CD4-positive, CD25-positive, alpha-beta regulatory T cell (primary cell): ENCODE results near the gene LPAR1. TPM values are rescaled to one million over a fixed set of nuclear protein-coding genes. Genes with fewer than 3 reads are reported as not detected.
"Not testable (repeated sequence)": the region's sequence is repeated elsewhere in the genome, so short reads cannot be mapped to it uniquely, and the experiment has no call there.

Source experiments
- ATAC-seq, 2 donors: fragments of 150-1000 bp; cut with Tn5 transposase; one replicate each; pipeline ENCODE4 v1.10.0; 2021; ENCODE audit warnings: low read depth in 2 of 2, moderate number of reproducible peaks in 2 of 2, moderate library complexity in 1 of 2
- DNase-seq, 3 donors: peaks; one replicate each; pipeline versions ENCODE4 v3.0.0 to v3.0.0-alpha.2; 2012 to 2022; ENCODE audit warnings: mixed read lengths in 1 of 3
- H3K27ac ChIP-seq: one replicate; pipeline ENCODE4 v1.7.0; 2013; ENCODE audit warnings: mild to moderate bottlenecking, low read length; ENCODE audit not compliant: insufficient read depth, poor library complexity, severe bottlenecking
- H3K27me3 ChIP-seq: one replicate; pipeline ENCODE4 v1.7.0; 2013; ENCODE audit warnings: low read length; ENCODE audit not compliant: control insufficient read depth, insufficient read depth
- H3K36me3 ChIP-seq: one replicate; pipeline ENCODE4 v1.7.0; 2013; ENCODE audit warnings: mild to moderate bottlenecking, low read length, moderate library complexity; ENCODE audit not compliant: control insufficient read depth, insufficient read depth
- H3K4me1 ChIP-seq: 2 replicates; pipeline ENCODE4 v1.7.0; 2013; ENCODE audit warnings: mild to moderate bottlenecking, low read length; ENCODE audit not compliant: insufficient read depth, control insufficient read depth, poor library complexity, severe bottlenecking
- H3K4me3 ChIP-seq: one replicate; pipeline ENCODE4 v1.7.0; 2013; ENCODE audit warnings: low read depth, mild to moderate bottlenecking, low read length, moderate library complexity
- H3K9me3 ChIP-seq, 2 experiments: 1 replicate in 1 of 2; 2 replicates in 1 of 2; pipeline ENCODE4 v1.7.0; 2013; ENCODE audit warnings: low read length in 2 of 2, mild to moderate bottlenecking in 1 of 2, moderate library complexity in 1 of 2; ENCODE audit not compliant: control insufficient read depth in 2 of 2
- H3K27ac Mint-ChIP-seq, 3 donors: one replicate each; pipeline ENCODE4 v1.8.0; 2020 to 2022; ENCODE audit warnings: mild to moderate bottlenecking in 3 of 3, mixed read lengths in 3 of 3, moderate library complexity in 2 of 3
- H3K27me3 Mint-ChIP-seq: one replicate; pipeline ENCODE4 v1.8.0; 2022; ENCODE audit warnings: mild to moderate bottlenecking, mixed read lengths
- H3K36me3 Mint-ChIP-seq: one replicate; pipeline ENCODE4 v1.8.0; 2020; ENCODE audit warnings: mixed read lengths
- H3K4me1 Mint-ChIP-seq, 4 donors: one replicate each; pipeline ENCODE4 v1.8.0; 2020 to 2022; ENCODE audit warnings: mixed read lengths in 4 of 4, mild to moderate bottlenecking in 1 of 4
- H3K4me3 Mint-ChIP-seq, 4 donors: one replicate each; pipeline ENCODE4 v1.8.0; 2020 to 2022; ENCODE audit warnings: mild to moderate bottlenecking in 4 of 4, mixed read lengths in 4 of 4, moderate library complexity in 3 of 4
- H3K9me3 Mint-ChIP-seq, 7 donors: one replicate each; pipeline ENCODE4 v1.8.0; 2020 to 2022; ENCODE audit warnings: mixed read lengths in 7 of 7, mild to moderate bottlenecking in 3 of 7, moderate library complexity in 2 of 7
- polyA plus RNA-seq, 4 donors: library from polyadenylated mRNA; unstranded; fragments of 300-500 nt; fragmentation: Illumina TruSeq; gene quantifications; one replicate each; pipeline ENCODE4 v1.2.3, GENCODE V29; 2021
- total RNA-seq: library from RNA; stranded (reverse); gene quantifications from one replicate; pipeline ENCODE4 v1.2.3, GENCODE V29; 2022

The LPAR1 gene
- total and polyA plus RNA-seq, 5 donors from 2014 or later, result not detected

- Mint-ChIP-seq H3K36me3 (no peaks in the 10 kb centered on the region), H3K9me3 (peaks cover 0 to 15% (median 4%) of the 10 kb centered on the region in 7 donors), H3K27me3 (peaks cover 4% of the 10 kb centered on the region), H3K4me1 (no peaks in the 10 kb centered on the region), H3K4me3 (no peak overlapping the region), H3K27ac (no peak overlapping the region)
- no peaks in the 10 kb centered on the region for H3K27me3 ChIP-seq
- no peaks in the 10 kb centered on the region for H3K36me3 ChIP-seq
- ATAC-seq (no peak), DNase-seq (no peak)
- no peaks in the 10 kb centered on the region for H3K4me1 ChIP-seq
- H3K27ac ChIP-seq, result no peak overlapping the region
- H3K9me3 ChIP-seq, result peaks cover 0 to 3% of the 10 kb centered on the region in 2 experiments
- no peak overlapping the region for H3K4me3 ChIP-seq
Observed at GRCh38 chr9:110825950-110826349, 212.3 kb downstream of the LPAR1 start.

GRCh38 chr9:110825129-110825528 is 213.1 kb downstream of the LPAR1 start:
- H3K4me3 ChIP-seq, H3K27me3 Mint-ChIP-seq, H3K9me3 ChIP-seq, H3K36me3 ChIP-seq, H3K4me3 Mint-ChIP-seq, H3K4me1 Mint-ChIP-seq, H3K4me1 ChIP-seq, ATAC-seq, H3K36me3 Mint-ChIP-seq, H3K27ac Mint-ChIP-seq, H3K27ac ChIP-seq, H3K27me3 ChIP-seq, DNase-seq: not testable (repeated sequence)
- peaks cover 0 to 15% (median 4%) of the 10 kb centered on the region in 7 donors for H3K9me3 Mint-ChIP-seq
